Ascending aorta (tissue), 2 donors: ENCODE results near the gene PTN. TPM values are rescaled to one million over a fixed set of nuclear protein-coding genes. Genes with fewer than 3 reads are reported as not detected.
"Not testable (repeated sequence)": the region's sequence is repeated elsewhere in the genome, so short reads cannot be mapped to it uniquely, and the experiment has no call there.

ENCODE experiments used
- DNase-seq, 2 donors: peaks; one replicate each; pipeline ENCODE4 v3.0.0-alpha.2; 2019; ENCODE audit warnings: low spot score in 2 of 2
- H3K27ac ChIP-seq, 2 donors: fragments of 200-600 bp; sonication (generic); one replicate each; pipeline ENCODE4 v1.5.1; 2016 to 2017; ENCODE audit warnings: mild to moderate bottlenecking in 1 of 2
- H3K27me3 ChIP-seq: fragments of 200-600 bp; sonication (generic); one replicate; pipeline ENCODE4 v1.5.1; 2017
- H3K36me3 ChIP-seq, 2 donors: fragments of 200-600 bp; sonication (generic); one replicate each; pipeline ENCODE4 v1.5.1; 2016
- H3K4me1 ChIP-seq, 2 donors: fragments of 200-600 bp; sonication (generic); one replicate each; pipeline ENCODE4 v1.5.1; 2016 to 2017; ENCODE audit warnings: mild to moderate bottlenecking in 1 of 2
- H3K4me3 ChIP-seq, 2 donors: fragments of 200-600 bp; sonication (generic); one replicate each; pipeline ENCODE4 v1.5.1; 2016 to 2017; ENCODE audit warnings: mild to moderate bottlenecking in 1 of 2
- H3K9me3 ChIP-seq, 2 donors: fragments of 200-600 bp; sonication (generic); one replicate each; pipeline ENCODE4 v1.5.1; 2016
- CTCF ChIP-seq, 3 experiments: fragments of 200-600 bp in 2 of 3; fragments of 450-650 bp in 1 of 3; sonication (generic) in 2 of 3; IDR thresholded peaks; one replicate each; pipeline ENCODE4 v1.5.1; 2016 to 2019; ENCODE audit warnings: antibody characterized with exemption in 3 of 3, mild to moderate bottlenecking in 1 of 3, moderate library complexity in 1 of 3
- intact Hi-C: fragments of 100-400 bp; cut with DNase I; formaldehyde crosslinking; loops from one replicate; pipeline ENCODE4 v1.15.1; 2023
- total RNA-seq: library from RNA; depleted of rRNA; stranded (reverse); fragments of >200 nt; gene quantifications from one replicate; pipeline ENCODE4 v1.1.0, GENCODE V29; 2016

PTN gene
- total RNA-seq, 1 donor from 2014 or later = 10.4 TPM

- TF ChIP-seq CTCF (IDR thresholded peaks at IDR 0.05) = no peak
- Histone ChIP-seq H3K27ac (no peak overlapping the region), H3K9me3 (no peaks in the 10 kb centered on the region)
These were observed 147.5 kb downstream of the PTN start for GRCh38 chr7:137195996-137196395.

DNA sequence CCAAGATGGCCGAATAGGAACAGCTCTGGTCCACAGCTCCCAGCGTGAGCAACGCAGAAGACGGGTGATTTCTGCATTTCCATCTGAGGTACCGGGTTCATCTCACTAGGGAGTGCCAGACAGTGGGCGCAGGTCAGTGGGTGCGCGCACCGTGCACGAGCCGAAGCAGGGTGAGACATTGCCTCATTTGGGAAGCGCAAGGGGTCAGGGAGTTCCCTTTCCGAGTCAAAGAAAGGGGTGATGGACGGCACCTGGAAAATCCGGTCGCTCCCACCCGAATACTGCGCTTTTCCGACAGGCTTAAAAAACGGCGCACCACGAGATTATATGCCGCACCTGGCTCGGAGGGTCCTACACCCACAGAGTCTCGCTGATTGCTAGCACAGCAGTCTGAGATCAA is 161.9 kb downstream of the PTN start:
- H3K27me3 ChIP-seq, DNase-seq, H3K9me3 ChIP-seq, H3K27ac ChIP-seq, H3K4me3 ChIP-seq, intact Hi-C loops, H3K4me1 ChIP-seq, H3K36me3 ChIP-seq: not testable (repeated sequence)

More at GRCh38 chr7:137195996-137196395, 147.5 kb downstream of the PTN start:
- intact Hi-C loops = no loop called here
- no peak overlapping the region for H3K4me3 ChIP-seq
- no peaks in the 10 kb centered on the region for H3K4me1 ChIP-seq
- no peaks in the 10 kb centered on the region for H3K27me3 ChIP-seq
- no peaks in the 10 kb centered on the region for H3K36me3 ChIP-seq
- DNase-seq = no peak
